Activated CD8-positive, alpha-beta T cell treated with anti-CD3 and anti-CD28 coated beads for 36 hours (primary cell): ENCODE measurements around the gene P2RX1. TPM values are rescaled to one million over a fixed set of nuclear protein-coding genes. Genes with fewer than 3 reads are reported as not detected.

Source experiments
- ATAC-seq: fragments of 200-7000 bp; cut with Tn5 transposase; one replicate; pipeline ENCODE4 v1.10.0; 2021; ENCODE audit warnings: mild to moderate bottlenecking, moderate library complexity
- CTCF ChIA-PET: fragments of 350-600 bp; sonication (Branson Sonifier 250); formaldehyde crosslinking; loops from one replicate; lab custom pipeline; 2021; ENCODE audit warnings: antibody characterized with exemption; lab: Charles Lee
- POLR2A ChIA-PET: fragments of 350-600 bp; sonication (Branson Sonifier 250); formaldehyde crosslinking; loops from one replicate; lab custom pipeline; 2021; ENCODE audit warnings: antibody characterized with exemption; lab: Charles Lee
- DNase-seq: peaks from one replicate; pipeline ENCODE4 v3.0.0-alpha.2; 2020
- H3K27ac Mint-ChIP-seq: one replicate; pipeline ENCODE4 v1.8.0; 2021; ENCODE audit warnings: mild to moderate bottlenecking, mixed read lengths
- H3K27me3 Mint-ChIP-seq: one replicate; pipeline ENCODE4 v1.8.0; 2021; ENCODE audit warnings: mixed read lengths
- H3K36me3 Mint-ChIP-seq: one replicate; pipeline ENCODE4 v1.8.0; 2021; ENCODE audit warnings: low read depth, mixed read lengths
- H3K4me1 Mint-ChIP-seq: one replicate; pipeline ENCODE4 v1.8.0; 2021; ENCODE audit warnings: low read depth, mixed read lengths
- H3K4me3 Mint-ChIP-seq: one replicate; pipeline ENCODE4 v1.8.0; 2021; ENCODE audit warnings: mild to moderate bottlenecking, moderate library complexity, mixed read lengths
- H3K9me3 Mint-ChIP-seq: one replicate; pipeline ENCODE4 v1.8.0; 2021; ENCODE audit warnings: mixed read lengths
- intact Hi-C: fragments of 100-400 bp; cut with micrococcal nuclease; formaldehyde crosslinking; loops from one replicate; pipeline ENCODE4 v1.10.0; 2022
- total RNA-seq, 2 experiments: library from RNA; stranded (reverse); gene quantifications; one replicate each; pipeline ENCODE4 v1.2.3, GENCODE V29; 2021
- TF ChIP-seq, protein P1 (sequence below): fragments of 200-600 bp; IDR thresholded peaks from one replicate; pipeline ENCODE4 v1.8.0; 2022; ENCODE audit warnings: antibody characterized with exemption, mild to moderate bottlenecking

The P2RX1 gene
- total RNA-seq, 2 experiments from 2014 or later = 0.43 to 1.7 TPM

DNA sequence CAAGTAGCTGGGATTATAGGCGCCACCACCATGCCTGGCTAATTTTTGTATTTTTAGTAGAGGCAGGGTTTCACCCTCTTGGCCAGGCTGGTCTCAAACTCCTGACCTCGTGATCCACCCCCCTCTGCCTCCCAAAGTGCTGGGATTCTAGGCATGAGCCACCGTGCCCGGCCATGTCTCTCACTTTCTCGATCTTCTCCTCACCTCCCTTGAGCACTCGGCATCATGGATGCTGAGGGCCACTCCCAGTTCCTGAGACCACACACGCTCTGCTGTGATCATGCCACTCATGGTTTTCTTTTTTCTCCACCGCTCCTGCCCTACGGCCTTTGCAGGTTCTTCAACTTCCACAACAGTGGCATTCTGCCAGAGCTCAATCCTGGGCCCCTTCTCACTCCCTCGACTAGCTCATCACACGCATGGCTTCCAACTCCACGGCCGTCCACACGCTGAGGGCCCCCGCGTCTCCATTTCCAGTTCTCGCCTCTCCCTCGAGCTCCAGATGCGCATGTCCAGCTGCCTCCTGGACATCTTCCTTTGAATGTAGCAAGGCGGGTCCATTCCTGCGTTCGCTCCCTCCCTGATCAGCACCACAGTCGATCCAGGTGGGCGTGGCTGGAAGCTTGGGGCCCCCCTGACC, 64.7 kb downstream of the P2RX1 start:
- H3K4me3 Mint-ChIP-seq = no peak overlapping the region
- H3K9me3 Mint-ChIP-seq = no peaks in the 10 kb centered on the region
- no peak for DNase-seq
- intact Hi-C loops = no loop called here
- POLR2A ChIA-PET = no interaction called here
- CTCF ChIA-PET = interaction anchor here (1.4 to 2.7 kb wide), 2 partner anchors 11 to 166 kb away, joined by 3 to 15 read pairs; no protein-coding TSS in a partner anchor
- TF ChIP-seq, protein P1, sequence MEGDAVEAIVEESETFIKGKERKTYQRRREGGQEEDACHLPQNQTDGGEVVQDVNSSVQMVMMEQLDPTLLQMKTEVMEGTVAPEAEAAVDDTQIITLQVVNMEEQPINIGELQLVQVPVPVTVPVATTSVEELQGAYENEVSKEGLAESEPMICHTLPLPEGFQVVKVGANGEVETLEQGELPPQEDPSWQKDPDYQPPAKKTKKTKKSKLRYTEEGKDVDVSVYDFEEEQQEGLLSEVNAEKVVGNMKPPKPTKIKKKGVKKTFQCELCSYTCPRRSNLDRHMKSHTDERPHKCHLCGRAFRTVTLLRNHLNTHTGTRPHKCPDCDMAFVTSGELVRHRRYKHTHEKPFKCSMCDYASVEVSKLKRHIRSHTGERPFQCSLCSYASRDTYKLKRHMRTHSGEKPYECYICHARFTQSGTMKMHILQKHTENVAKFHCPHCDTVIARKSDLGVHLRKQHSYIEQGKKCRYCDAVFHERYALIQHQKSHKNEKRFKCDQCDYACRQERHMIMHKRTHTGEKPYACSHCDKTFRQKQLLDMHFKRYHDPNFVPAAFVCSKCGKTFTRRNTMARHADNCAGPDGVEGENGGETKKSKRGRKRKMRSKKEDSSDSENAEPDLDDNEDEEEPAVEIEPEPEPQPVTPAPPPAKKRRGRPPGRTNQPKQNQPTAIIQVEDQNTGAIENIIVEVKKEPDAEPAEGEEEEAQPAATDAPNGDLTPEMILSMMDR = no peak
- peaks cover 2% of the 10 kb centered on the region for H3K4me1 Mint-ChIP-seq
- H3K36me3 Mint-ChIP-seq = no peaks in the 10 kb centered on the region
- peaks cover 4% of the 10 kb centered on the region for H3K27me3 Mint-ChIP-seq
- no peak for ATAC-seq
- H3K27ac Mint-ChIP-seq = no peak overlapping the region

DNA sequence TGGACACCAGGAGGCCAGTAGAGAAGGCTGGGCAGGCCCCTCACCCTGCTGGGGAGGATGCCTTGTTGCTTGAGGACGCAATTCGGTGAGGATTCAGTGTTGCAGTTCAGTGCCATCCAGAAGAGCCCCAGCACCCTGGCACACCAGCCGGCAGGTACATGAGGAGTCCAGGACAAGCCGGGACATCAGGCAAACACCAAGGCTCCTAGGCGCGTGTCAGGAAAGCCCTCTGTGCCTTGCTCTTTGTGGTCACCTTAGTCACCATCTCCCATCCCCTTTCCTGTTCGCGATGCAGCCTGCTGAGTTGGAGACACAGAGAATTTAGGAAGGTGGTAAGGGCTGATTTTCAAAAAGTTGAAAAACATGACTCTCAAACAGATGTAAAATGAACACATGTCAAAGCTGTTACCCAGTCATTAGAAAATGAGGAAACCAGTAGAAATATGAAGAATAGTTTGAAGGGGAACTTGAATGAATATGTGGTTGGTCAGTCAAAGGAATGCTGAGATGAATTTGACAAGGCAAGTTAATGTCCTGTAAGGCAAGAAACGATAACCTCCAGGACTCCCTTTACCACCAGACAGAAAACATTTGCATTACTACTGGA, 67.9 kb downstream of the P2RX1 start:
- peaks cover 7% of the 10 kb centered on the region for H3K36me3 Mint-ChIP-seq
- ChIA-PET POLR2A (no interaction called here), CTCF (interaction anchor here (1.5 to 5.6 kb wide), 2 partner anchors 14 to 21 kb away, joined by 4 to 51 read pairs; no protein-coding TSS in a partner anchor)
- intact Hi-C loops = loop anchor here (5.0 kb wide), 1 partner anchor 111 kb away; no protein-coding TSS in a partner anchor
- ATAC-seq (no peak), DNase-seq (no peak)
- H3K27ac Mint-ChIP-seq = no peak overlapping the region
- no peaks in the 10 kb centered on the region for H3K9me3 Mint-ChIP-seq
- H3K4me3 Mint-ChIP-seq = no peak overlapping the region
- TF ChIP-seq, protein P1 = no peak
- H3K4me1 Mint-ChIP-seq = peaks cover 20% of the 10 kb centered on the region
- H3K27me3 Mint-ChIP-seq = peaks cover 4% of the 10 kb centered on the region

DNA sequence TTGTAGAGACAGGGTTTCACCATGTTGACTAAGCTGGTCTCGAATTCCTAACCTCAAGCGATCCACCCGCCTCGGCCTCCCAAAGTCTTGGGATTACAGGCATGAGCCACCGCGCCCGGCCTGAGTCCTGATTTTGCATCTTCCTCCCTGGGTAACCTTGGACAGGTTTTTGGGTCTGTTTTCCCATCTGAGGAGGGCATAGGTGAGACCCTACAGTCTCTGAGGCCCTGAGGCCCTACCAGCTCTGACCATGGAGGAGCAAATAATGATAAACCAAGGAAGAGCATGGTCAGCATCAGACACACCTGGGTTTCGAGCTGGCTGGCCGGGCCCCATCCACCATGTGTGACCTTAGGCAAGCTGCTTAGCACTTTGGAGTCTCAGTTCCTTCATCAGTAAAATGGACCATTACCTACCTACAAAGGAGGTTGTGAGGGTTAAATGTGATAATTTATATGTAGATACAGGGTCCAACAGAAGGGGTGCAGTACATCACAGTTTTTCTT, 69.0 kb downstream of the P2RX1 start:
- DNase-seq (no peak), ATAC-seq (no peak)
- no peak overlapping the region for H3K27ac Mint-ChIP-seq
- peaks cover 20% of the 10 kb centered on the region for H3K4me1 Mint-ChIP-seq
- no peaks in the 10 kb centered on the region for H3K9me3 Mint-ChIP-seq
- ChIA-PET CTCF (interaction anchor here (0.8 to 6.0 kb wide), 12 partner anchors 10 to 203 kb away, joined by 3 to 101 read pairs (median 10); partner anchors contain the start of gene HASPIN), POLR2A (interaction anchor here (0.6 to 2.1 kb wide), 3 partner anchors 34 to 136 kb away, joined by 3 to 6 read pairs (median 4); partner anchors contain the start of gene ATP2A3)
- peak overlapping the region; percentile 8 for H3K4me3 Mint-ChIP-seq
- H3K27me3 Mint-ChIP-seq = peaks cover 4% of the 10 kb centered on the region
- intact Hi-C loops = loop anchor here (5.0 kb wide), 1 partner anchor 110 kb away; no protein-coding TSS in a partner anchor
- TF ChIP-seq, protein P1 = no peak
- peaks cover 9% of the 10 kb centered on the region for H3K36me3 Mint-ChIP-seq

Other genes with a start within 250 kb of the P2RX1 start
- 10 to 100 TPM; 14.3 to 15.1 TPM for gene TAX1BP3, start 247.9 kb downstream of the P2RX1 start, total RNA-seq
- 10 to 100 TPM; 50.8 to 58.7 TPM for gene EMC6, start 247.7 kb downstream of the P2RX1 start, total RNA-seq
- 10 to 100 TPM; 35.7 to 39.5 TPM for gene P2RX5, start 220.3 kb downstream of the P2RX1 start, total RNA-seq
- gene HASPIN, start 192.6 kb downstream of the P2RX1 start, total RNA-seq = 10 to 100 TPM; 20.7 to 21.3 TPM
- gene ITGAE, start 115.3 kb downstream of the P2RX1 start, total RNA-seq = 10 to 100 TPM; 31.8 to 32.4 TPM
- 10 to 100 TPM; 34.7 to 41.1 TPM for gene NCBP3, start 70.2 kb downstream of the P2RX1 start, total RNA-seq
- gene CAMKK1, start 23.4 kb downstream of the P2RX1 start, total RNA-seq = 1 to 10 TPM; 6.7 to 6.9 TPM
- gene ATP2A3, start 48.0 kb upstream of the P2RX1 start, total RNA-seq = 100 to 1,000 TPM; 113 to 117 TPM
- 10 to 100 TPM; 28.1 to 30.6 TPM for gene ZZEF1, start 226.6 kb upstream of the P2RX1 start, total RNA-seq
- 1 to 10 TPM; 7.1 to 8.1 TPM for gene CYB5D2, start 226.7 kb upstream of the P2RX1 start, total RNA-seq